Amniotic stem cell (primary cell): ENCODE results near the gene UBE2H.
"Not testable (repeated sequence)": the region's sequence is repeated elsewhere in the genome, so short reads cannot be mapped to it uniquely, and the experiment has no call there.

Source experiments
- DNase-seq: peaks from one replicate; lab custom pipeline; 2025; lab: John Stamatoyannopoulos, UW

The UBE2H gene

DNA sequence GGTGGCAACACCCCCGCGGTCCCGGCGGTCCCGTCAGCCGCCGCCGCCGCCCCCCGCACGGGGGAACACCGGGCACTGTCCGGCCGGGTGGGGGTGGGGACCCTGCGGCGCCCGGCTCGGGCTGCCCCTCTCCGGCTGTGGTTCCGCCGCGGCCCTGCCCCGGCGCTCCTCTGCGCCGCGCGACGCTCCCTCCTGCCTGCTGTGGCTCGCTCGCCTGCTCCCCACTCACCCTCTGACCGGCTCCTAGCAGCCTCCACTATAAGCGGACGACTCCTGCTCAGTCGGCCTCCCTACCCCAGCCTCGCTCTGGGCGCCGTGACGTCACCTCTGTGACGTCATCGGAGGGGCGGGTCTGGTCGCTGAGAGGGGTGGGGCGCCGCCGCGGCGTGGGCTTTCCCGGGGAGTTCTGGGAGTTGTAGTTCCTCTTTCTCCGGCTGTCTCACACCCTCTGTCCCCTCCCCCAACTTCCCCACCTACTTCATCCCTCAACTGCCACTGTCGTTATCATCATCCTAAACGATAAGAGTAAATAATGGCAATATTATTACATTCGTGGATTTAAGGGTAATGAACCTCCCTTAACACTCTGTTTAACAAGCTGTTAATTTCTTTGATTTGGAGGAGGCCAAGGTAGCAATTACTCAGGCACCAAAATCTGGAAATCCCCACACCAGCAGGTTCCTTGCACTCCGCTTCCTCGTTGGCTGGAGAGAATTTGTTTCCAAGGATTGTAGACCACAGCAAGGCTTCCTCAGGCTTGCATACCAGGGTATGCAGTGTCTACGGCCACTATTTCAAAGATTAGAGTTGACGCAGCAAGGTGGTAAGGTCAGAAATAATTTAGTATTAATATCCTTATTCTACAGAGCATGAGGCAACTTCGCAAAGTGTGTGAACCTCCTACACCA is at the start of gene UBE2H:
Gene UBE2H (minus strand): TSS at position 308 of the 908 bp plus-strand sequence. CDS start 405 bp downstream, outside the sequence.
- DNase-seq: peak; percentile 52

DNA sequence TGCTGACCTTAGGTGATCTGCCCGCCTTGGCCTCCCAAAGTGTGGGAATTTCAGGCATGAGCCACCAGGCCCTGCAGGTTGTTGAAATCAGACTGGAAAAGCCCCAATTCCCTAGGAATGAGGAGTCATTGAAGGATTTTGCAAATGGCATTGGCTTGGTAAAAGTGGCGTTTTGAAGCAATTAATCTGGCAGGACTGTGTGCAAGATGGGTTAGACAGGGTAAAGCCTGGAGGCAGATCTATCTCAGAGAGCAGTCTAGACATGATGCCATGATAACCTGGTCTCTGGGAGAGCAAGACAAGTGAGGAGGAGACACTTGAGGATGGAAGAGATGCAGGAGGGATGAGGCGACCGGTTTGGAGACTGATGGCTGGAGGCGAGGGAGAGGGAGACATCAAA is 45.7 kb upstream of the UBE2H start:
- no peak for DNase-seq

GRCh38 chr7:129997285-129997684 is 44.5 kb upstream of the UBE2H start:
- DNase-seq: no peak

- no peak for DNase-seq
Measured at GRCh38 chr7:129993275-129993674, 40.5 kb upstream of the UBE2H start.

- no peak for DNase-seq
Measured at GRCh38 chr7:129990403-129991192, 37.8 kb upstream of the UBE2H start.

DNA sequence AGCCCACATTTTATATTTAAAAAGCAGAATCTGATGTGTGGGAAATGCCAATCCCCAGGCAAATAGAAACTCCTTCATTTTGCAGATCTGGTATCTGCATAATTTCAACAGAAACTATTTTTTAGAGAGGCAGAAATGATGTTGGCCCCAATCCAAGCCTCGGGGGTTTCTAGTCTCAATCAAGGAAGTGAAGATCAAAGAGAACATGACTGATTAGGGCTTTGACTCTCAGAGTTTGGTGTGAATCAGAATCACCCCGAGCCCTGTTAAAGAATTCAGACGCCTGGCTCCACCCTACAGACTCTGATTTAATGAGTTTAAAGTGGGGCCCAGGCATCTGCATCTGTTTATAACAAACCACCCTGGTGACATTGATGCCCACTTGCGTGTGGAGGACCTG is 36.7 kb upstream of the UBE2H start:
- no peak for DNase-seq

DNA sequence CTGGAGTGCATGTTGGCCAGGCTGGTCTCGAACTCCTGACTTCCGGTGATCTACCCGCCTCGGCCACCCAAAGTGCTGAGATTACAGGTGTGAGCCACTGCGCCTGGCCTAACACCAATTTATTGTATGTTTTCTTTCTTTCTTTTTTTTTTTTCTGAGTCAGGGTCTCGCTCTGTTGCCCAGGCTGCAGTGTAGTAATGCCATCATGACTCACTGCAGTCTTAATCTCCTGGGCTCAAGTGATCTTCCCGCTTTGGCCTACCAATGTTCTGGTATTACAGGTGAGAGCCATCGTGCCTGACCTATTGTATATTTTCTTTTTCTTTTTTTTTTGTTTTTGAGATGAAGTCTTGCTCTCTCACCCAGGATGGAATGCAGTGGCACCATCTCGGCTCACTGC is 33.8 kb upstream of the UBE2H start:
- DNase-seq: no peak

DNA sequence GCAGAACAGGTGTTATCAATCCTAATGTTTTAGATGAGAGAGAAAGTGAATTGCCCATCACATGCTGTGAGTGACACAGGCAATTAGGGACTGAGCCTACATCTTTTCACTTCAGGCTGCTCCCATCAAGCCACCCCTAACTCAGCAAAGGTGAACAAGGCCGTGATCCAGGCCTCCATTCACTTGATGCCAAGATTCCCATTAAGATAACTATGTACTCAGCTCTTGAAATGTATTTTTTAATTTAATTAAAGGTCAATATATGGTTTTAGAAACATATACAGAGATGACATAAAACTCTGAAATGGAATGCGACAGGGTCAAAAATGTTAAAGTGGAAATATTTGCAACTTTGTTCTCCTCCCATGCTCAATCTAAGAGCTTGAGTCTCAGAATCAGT is 27.9 kb upstream of the UBE2H start:
- DNase-seq: no peak

DNA sequence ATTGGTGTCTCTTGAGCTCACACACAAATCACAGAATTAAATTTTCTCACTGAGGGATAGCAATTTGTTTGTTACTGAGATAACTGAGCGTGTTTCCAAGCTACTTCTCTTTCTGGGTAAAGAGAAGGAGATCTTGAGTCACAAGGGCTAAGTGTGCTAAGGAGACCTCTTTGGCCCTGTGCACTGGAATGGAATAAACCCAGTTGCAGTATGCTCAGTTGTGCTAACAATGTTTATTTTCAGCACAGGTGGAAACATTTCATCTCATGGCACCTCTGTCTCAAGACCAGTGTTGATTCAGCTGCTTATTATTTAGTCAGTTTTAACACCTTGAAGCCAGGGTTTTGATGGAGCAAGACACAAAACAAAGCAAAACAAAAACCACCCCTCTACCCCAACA is 22.5 kb upstream of the UBE2H start:
- no peak for DNase-seq

DNA sequence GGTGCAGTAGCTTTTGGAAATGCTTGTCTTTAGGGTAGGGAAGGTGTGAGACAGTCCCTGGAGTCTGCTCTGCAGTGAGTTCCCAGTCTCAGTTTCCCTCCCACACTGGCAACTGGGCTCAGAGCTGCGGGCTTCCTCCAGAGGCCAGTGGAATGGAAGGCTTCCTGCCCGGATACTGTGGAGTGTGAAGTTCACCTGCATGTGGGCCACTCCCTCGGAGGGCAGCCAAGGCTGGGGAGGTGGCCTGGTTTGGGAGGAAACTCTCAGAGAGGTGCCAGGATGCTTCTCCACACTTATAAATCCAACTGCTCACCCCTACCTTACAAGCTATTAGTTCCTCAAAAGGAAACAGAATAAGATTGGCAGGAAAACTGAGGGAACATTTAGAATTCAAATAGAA is 18.1 kb upstream of the UBE2H start:
- DNase-seq: no peak

DNA sequence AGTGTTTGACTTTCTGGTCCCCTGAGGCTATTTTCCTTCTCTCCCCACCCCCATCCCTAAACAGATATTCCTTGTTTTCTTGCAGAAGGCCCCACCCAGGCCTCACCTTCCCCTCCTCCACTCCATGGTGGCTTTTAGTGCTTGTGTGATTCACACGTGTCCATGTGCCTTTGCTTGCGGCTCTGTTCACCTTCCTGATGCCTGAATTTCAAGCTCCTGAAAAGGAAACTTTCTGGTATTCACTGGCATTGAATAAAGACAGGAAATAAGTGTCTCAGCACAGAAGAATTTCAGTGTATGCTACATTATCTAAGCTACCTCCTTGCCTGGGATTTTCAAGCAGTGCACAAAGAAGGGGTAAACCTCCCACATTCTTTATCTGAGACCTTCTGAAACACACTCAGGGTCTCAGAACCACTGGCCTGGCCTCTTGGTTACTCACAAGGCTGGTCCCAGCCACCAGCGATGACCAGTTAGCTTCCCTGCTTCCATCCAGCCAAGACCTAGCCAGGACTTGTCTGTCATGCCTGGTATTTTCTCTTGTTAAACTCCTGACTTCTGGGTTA is 17.2 kb upstream of the UBE2H start:
- DNase-seq: peak; percentile 26

GRCh38 chr7:129968592-129969383 is 16.0 kb upstream of the UBE2H start:
- no peak for DNase-seq

DNA sequence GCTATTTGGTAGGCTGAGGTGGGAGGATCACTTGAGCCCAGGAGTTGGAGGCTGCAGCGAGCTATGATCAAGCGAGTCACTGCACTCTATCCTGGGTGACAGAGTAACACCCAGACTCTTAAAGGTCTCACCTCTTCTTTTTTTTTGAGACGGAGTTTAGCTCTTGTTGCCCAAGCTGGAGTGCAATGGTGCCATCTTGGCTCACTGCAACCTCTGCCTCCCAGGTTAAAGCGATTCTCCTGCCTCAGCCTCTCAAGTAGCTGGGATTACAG is 7.4 kb upstream of the UBE2H start:
- DNase-seq: not testable (repeated sequence)

- no peak for DNase-seq
Measured at GRCh38 chr7:129959471-129960203, 6.9 kb upstream of the UBE2H start.

- peak; percentile 55 for DNase-seq
Measured at GRCh38 chr7:129958643-129959470, 6.1 kb upstream of the UBE2H start.

- no peak for DNase-seq
Measured at GRCh38 chr7:129955993-129956543, 3.3 kb upstream of the UBE2H start.

GRCh38 chr7:129952086-129952652 is 591 bp downstream of the UBE2H start:
- DNase-seq: no peak

DNA sequence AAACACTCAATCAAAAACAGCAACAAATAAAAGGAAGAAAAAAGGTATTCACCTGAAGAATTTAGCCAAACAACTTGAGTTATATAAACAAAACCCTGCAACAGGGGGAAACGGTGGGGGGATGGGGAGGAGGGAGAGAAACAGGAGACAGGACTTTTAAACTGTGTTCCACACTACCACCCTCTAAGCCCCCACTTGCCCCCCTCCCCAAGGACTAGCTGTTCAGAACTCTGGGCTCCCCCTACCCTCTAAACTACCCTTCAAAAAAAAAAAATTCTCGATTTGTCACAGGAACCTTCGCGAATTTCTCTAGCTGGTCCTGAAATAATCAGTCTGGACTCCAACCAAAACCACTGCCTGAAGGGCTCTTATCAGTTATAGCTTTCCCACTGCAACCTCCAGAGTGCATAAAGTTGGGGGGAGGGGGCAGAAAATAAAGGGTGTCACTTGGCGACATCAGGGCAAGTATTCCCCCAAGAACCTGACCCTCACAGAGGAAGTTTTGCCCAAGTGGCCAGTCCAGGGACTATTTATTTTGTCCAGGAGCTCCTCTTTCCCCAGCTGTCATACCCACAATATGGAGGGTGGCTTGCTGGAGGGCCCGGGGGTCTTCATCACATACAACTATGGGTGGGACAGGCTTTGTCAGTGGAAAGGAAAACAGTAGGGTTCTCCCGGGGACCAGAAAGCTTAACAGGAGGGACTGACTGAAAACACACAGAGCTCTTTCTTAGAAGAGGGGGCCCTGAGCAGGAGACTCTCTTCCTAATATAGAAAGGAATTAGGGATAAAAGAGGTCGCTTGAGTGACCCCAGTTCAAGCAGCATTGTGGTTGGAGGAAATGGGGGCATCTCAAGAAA is 1.3 kb downstream of the UBE2H start:
- no peak for DNase-seq

DNA sequence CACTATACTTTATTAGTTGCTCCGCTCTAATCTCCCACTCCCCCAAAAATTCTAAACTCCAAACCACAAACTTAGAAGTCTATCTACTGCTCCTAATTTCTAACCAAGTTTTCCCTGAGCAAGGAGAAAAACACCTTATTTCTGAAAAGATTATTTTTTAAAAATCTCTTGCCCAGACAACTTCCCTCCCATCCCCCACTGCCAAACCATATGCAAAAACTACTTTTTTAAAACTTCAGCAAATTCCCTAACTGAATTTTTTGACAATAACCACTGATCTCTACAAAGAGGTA is 1.9 kb downstream of the UBE2H start:
- DNase-seq: no peak
